KMS-11 (cell line): ENCODE data around the gene RAB8B.

Experiments
- H2AFZ ChIP-seq: fragments of 200-600 bp; sonication (generic); 2 replicates; pipeline ENCODE4 v1.6.1; 2016; ENCODE audit warnings: antibody characterized with exemption, mixed run types, low read depth
- H3K27ac ChIP-seq: fragments of 200-600 bp; sonication (generic); 2 replicates; pipeline ENCODE4 v1.6.1; 2016; ENCODE audit warnings: mild to moderate bottlenecking, mixed run types
- H3K27me3 ChIP-seq: fragments of 200-600 bp; sonication (generic); 2 replicates; pipeline ENCODE4 v1.6.1; 2017; ENCODE audit warnings: mild to moderate bottlenecking, low read depth, mixed run types, moderate library complexity; ENCODE audit not compliant: insufficient read depth
- H3K36me3 ChIP-seq: fragments of 200-600 bp; sonication (generic); 2 replicates; pipeline ENCODE4 v1.6.1; 2017; ENCODE audit warnings: mild to moderate bottlenecking, mixed run types; ENCODE audit not compliant: insufficient read depth
- H3K4me1 ChIP-seq: fragments of 200-600 bp; sonication (generic); 2 replicates; pipeline ENCODE4 v1.6.1; 2016; ENCODE audit warnings: mild to moderate bottlenecking, low read depth, mixed run types; ENCODE audit not compliant: poor library complexity, severe bottlenecking
- H3K4me2 ChIP-seq: fragments of 200-600 bp; sonication (generic); 2 replicates; pipeline ENCODE4 v1.7.0; 2016; ENCODE audit warnings: mild to moderate bottlenecking, mixed run types
- H3K4me3 ChIP-seq: fragments of 200-600 bp; sonication (generic); IDR thresholded peaks from 2 replicates; pipeline ENCODE4 v1.6.1; 2017; ENCODE audit warnings: low read depth, low read length, mixed read lengths; ENCODE audit not compliant: insufficient read depth
- H3K79me2 ChIP-seq: fragments of 200-600 bp; sonication (generic); 2 replicates; pipeline ENCODE4 v1.6.1; 2016; ENCODE audit warnings: low read depth, mixed run types; ENCODE audit not compliant: insufficient read depth
- H3K9ac ChIP-seq: fragments of 200-600 bp; sonication (generic); 2 replicates; pipeline ENCODE4 v1.6.1; 2016; ENCODE audit warnings: mild to moderate bottlenecking, mixed run types
- H4K20me1 ChIP-seq: fragments of 200-600 bp; sonication (generic); 2 replicates; pipeline ENCODE4 v1.6.1; 2016; ENCODE audit warnings: mild to moderate bottlenecking, mixed run types; ENCODE audit not compliant: insufficient read depth
- TF ChIP-seq, protein P1 (sequence below): fragments of 200-600 bp; sonication (generic); conservative IDR thresholded peaks from 2 replicates; pipeline ENCODE4 v1.6.1; 2017; ENCODE audit warnings: low read depth, mild to moderate bottlenecking, antibody characterized with exemption, low read length, moderate library complexity, mixed read lengths

The RAB8B gene

DNA sequence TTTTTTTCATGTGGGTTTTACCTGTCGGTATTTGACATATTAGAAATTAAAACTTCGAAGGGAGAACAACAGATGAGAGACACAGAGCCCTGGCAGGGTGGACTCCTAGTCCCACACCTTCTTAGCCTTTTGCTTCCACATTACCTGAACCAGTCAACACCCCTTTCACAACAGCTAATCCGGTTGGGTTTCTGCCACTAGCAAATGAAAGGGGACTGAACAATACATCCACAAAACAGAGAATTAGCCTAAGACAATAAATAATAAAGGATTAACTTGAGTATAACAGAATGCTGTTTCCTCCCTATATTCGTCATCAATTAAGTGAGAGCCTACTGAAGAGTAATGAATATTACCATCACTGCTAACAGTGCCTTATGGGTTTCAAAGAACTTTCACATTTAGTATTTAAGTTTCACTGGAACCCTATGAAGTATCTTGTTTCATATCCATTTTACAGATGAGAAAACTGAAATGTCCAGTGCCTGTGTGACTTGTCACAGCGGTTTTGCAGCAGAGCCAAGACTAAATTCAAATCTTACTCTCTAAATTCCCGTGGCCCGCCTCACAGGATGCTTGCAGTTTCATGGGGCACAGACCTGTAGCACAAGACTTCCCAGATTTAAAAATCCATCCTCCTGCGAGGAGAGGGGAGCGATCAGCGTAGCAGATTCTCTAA, 1.0 kb upstream of the RAB8B start:
- peak overlapping the region; percentile 99 for H2AFZ ChIP-seq
- H3K4me1 ChIP-seq: peaks cover 39% of the 10 kb centered on the region
- peak overlapping the region; percentile 91 for H3K4me2 ChIP-seq
- no peaks in the 10 kb centered on the region for H3K36me3 ChIP-seq
- H4K20me1 ChIP-seq: no peaks in the 10 kb centered on the region
- no peak overlapping the region for H3K27ac ChIP-seq
- TF ChIP-seq, protein P1, sequence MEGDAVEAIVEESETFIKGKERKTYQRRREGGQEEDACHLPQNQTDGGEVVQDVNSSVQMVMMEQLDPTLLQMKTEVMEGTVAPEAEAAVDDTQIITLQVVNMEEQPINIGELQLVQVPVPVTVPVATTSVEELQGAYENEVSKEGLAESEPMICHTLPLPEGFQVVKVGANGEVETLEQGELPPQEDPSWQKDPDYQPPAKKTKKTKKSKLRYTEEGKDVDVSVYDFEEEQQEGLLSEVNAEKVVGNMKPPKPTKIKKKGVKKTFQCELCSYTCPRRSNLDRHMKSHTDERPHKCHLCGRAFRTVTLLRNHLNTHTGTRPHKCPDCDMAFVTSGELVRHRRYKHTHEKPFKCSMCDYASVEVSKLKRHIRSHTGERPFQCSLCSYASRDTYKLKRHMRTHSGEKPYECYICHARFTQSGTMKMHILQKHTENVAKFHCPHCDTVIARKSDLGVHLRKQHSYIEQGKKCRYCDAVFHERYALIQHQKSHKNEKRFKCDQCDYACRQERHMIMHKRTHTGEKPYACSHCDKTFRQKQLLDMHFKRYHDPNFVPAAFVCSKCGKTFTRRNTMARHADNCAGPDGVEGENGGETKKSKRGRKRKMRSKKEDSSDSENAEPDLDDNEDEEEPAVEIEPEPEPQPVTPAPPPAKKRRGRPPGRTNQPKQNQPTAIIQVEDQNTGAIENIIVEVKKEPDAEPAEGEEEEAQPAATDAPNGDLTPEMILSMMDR: no peak
- peak overlapping the region; percentile 30; the same call in 1 of the 2 replicates for H3K9ac ChIP-seq
- H3K4me3 ChIP-seq: no peak overlapping the region
- no peaks in the 10 kb centered on the region for H3K27me3 ChIP-seq
- H3K79me2 ChIP-seq: peaks cover 5% of the 10 kb centered on the region

DNA sequence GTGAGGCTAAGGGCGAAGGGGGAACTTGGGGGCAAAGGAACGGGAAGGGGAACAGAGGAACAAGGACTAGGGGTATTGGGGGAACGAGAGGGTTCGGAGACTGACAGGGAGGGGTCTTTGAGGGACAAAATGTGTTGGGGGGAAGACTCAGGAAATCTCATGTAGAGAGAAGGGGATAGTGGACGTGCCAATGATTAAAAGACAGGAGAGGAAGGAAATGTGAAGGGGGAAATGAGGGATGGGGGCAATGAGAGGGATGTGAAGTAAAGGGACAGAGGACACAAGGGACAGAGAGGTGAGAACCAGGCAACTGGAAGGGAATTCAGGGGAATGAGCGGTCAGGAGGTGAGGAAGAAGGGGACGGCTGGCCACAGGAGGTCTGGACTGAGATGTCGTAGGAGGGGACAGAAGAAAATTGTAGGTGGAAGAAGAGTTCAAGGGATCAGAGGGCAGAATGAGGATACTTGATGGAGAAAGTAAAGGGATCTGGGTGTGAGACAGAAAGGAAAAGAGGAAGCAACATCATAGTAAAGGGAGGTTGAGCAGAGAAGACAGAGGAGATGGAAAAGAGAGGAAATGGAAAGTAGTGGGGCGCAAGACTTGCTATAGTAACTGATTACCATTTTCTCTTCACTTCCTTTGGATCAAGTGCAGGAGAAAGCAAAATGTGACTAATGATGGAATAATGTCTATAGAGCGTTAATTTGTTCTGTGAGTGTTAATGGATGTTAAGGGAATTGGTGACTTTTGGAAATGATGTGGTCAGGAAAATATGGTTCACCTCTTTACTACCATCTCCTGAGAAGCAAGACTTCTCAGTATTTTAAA, 749 bp downstream of the RAB8B start:
- H3K4me1 ChIP-seq: peaks cover 51% of the 10 kb centered on the region
- peak overlapping the region; percentile 27; the same call in 1 of the 2 replicates for H3K9ac ChIP-seq
- H3K79me2 ChIP-seq: peaks cover 5% of the 10 kb centered on the region
- H3K4me3 ChIP-seq: no peak overlapping the region
- H3K4me2 ChIP-seq: peak overlapping the region; percentile 87
- no peaks in the 10 kb centered on the region for H3K36me3 ChIP-seq
- TF ChIP-seq, protein P1: no peak
- H3K27ac ChIP-seq: no peak overlapping the region
- H3K27me3 ChIP-seq: no peaks in the 10 kb centered on the region
- no peaks in the 10 kb centered on the region for H4K20me1 ChIP-seq
- peak overlapping the region; percentile 99 for H2AFZ ChIP-seq

DNA sequence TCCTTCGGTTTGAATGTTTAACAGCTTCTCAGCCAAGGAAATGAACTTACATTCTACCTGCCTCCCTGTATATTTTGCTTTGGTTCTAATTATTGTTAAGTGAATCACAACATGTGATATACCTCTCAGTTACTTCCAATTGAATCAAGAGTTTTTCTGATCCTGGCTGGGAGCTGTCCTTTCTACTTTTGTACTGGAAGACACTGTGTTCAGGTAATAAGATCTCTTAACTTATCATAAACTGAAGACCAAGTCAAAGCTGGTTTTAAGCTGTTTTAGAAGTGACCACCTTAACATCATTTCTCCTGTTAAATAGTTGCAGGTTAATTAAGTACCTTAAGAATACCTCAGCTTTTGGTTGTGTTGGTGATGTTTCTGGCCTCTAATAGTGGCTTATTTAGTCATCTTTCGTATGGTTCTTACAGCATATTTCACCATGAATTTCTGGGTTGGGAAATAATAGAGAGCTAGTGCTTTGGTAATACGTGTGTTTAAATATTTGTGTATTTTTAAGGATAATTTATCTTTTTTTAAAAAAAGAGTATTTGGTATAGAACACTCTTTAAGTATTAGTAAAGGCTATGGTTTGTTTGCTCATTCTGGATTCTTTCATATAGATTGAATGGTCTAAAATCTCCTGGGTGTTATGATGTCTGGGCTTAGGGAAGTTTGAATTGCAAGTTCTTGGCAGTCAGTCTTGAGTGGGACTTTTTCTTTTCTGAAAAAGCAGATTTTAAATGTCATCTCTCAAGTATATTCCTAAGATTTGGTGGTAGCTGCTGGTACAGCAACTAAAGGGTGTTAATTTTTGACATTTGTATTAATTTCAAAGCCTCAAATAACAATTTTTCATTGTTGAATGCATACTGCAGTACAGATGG, 1.6 kb downstream of the RAB8B start:
- Histone ChIP-seq H3K36me3 (no peaks in the 10 kb centered on the region), H3K4me1 (peaks cover 51% of the 10 kb centered on the region), H3K4me3 (no peak overlapping the region), H4K20me1 (no peaks in the 10 kb centered on the region), H3K79me2 (peaks cover 5% of the 10 kb centered on the region), H3K4me2 (peak overlapping the region; percentile 87), H2AFZ (no peak overlapping the region), H3K27ac (no peak overlapping the region), H3K9ac (no peak overlapping the region), H3K27me3 (no peaks in the 10 kb centered on the region)
- TF ChIP-seq, protein P1: no peak

DNA sequence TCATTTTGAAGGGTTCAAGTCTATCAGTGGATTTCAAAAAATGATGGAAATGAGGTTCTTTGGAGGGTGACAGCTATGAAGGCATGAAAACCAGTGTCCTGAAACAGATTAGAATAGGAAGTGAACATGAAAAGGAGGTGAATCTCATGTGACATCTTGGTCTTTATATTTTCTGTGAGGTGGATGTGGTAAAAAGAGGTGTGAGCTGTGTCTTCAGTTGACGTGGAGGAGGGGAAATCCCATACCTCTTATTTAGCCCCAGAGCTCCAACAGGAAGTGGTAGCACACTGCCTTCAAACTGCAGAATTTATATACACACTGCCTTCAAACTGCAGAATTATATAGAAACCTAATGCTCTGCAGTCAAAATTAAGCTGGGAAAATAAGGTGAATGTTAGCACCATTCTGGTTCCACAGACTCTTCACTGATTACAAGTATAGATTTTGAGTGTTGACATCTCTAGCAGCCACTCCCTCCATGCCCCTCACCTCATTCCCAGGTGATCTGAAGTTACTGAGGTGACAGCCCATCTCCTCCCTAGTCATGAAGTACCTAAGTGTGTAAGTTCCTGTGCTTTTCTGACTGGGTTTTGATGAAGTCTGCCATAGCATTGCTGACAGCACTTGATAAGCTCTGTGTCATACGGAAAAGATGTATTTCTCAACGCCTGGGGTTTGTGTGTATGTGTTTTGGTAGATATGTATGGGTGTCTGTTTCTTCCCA, 2.7 kb downstream of the RAB8B start:
- Histone ChIP-seq H3K36me3 (no peaks in the 10 kb centered on the region), H3K79me2 (peaks cover 5% of the 10 kb centered on the region), H3K9ac (no peak overlapping the region), H3K4me2 (peak overlapping the region; percentile 87), H3K4me3 (no peak overlapping the region), H4K20me1 (no peaks in the 10 kb centered on the region), H2AFZ (no peak overlapping the region), H3K4me1 (peaks cover 51% of the 10 kb centered on the region), H3K27ac (no peak overlapping the region), H3K27me3 (no peaks in the 10 kb centered on the region)
- TF ChIP-seq, protein P1: no peak
